Kidney tubule cell (primary cell): ENCODE results near the gene SPATA33.
A peak's percentile ranks its signal among the peaks of the same experiment; 100 is the strongest.
"Not testable (repeated sequence)": the region's sequence is repeated elsewhere in the genome, so short reads cannot be mapped to it uniquely, and the experiment has no call there.

Source experiments
- DNase-seq: peaks from one replicate; pipeline ENCODE4 v3.0.0-alpha.2; 2018; ENCODE audit warnings: low spot score

SPATA33 gene

DNA sequence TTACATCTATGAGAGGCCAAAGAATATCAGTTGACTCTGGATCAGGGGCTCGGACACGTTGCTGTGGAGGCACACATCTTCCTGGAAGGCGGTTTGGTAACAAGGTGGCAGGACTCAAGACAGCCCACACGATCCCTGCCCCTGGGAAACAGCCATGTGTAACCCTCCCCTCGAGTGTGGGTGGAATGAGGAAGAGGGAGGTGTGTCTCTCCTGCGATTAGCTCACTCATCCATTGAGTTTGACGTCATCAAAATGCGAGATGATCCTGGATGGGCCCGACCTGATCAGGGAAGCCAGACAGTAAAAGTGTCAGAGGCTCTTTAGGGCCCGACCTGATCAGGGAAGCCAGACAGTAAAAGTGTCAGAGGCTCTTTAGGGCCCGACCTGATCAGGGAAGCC lies 6.6 kb downstream of the SPATA33 start:
- DNase-seq, result not testable (repeated sequence)

DNA sequence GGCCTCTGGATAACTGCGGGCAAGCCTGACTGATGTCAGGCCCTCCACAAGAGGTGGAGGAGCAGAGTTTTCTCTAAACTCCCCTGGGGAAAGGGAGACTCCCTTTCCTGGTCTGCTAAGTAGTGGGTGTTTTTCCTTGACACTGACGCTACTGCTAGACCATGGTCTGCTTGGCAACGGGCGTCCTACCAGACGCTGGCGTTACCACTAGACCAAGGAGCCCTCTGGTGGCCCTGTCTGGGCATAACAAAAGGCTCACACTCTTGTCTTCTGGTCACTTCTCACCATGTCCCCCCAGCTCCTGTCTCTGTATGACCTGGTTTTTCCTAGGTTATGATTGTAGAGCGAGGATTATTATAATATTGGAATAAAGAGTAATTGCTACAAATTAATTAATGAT lies 9.4 kb downstream of the SPATA33 start:
- peak; percentile 26 for DNase-seq

DNA sequence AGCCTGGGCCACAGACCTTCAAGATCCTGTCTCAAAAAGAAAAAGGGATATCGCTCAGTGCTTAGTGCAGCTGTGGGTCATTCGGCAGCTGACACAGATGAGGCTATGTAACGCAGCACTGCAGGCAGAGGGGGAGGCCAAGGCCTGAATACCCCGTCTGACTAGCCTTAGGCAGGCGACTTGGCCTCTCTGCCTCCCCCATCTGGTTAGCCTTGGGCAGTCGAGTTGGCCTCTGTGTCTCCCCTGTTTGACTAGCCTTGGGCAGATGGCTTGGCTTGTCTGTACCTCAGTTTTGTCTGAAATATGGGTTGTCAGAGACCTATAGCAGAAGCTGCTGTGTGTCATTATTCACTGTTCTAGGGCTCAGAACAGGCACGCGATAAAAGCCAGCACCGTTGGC lies 10.0 kb downstream of the SPATA33 start:
- DNase-seq, result no peak

DNA sequence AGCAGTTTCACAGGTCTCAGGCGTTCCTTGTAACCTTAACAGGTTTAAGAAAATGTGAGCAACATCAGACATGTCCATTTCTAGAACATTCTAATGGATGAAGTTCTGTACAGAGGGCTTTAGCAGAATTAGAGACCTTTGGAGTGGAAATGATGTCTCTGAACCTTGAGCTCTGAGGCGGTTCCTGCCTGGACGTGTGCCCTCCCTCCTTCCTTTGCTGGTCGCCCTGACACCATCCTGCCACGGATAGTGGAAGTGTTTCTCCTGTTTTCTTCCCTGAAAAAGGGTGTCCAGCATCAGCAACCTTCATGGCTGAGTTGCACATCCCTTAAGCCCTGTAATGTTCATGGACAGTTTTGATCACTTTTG lies 11.1 kb downstream of the SPATA33 start:
- no peak for DNase-seq

DNA sequence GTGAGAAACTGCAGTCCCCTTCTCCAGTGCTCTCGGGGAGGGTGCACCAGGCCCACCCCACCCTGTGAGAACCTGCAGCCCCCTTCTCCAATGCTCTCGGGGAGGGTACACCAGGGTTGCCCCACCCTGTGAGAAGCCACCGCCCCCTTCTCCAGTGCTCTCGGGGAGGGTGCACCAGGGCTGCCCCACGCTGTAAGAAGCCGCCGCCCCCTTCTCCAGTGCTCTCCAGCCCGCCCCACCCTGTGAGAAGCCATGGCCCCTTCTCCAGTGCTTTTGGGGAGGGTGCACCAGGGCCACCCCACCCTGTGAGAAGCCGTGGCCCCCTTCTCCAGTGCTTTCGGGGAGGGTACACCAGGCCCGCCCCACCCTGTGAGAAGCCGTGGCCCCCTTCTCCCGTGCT lies 12.1 kb downstream of the SPATA33 start:
- no peak for DNase-seq

DNA sequence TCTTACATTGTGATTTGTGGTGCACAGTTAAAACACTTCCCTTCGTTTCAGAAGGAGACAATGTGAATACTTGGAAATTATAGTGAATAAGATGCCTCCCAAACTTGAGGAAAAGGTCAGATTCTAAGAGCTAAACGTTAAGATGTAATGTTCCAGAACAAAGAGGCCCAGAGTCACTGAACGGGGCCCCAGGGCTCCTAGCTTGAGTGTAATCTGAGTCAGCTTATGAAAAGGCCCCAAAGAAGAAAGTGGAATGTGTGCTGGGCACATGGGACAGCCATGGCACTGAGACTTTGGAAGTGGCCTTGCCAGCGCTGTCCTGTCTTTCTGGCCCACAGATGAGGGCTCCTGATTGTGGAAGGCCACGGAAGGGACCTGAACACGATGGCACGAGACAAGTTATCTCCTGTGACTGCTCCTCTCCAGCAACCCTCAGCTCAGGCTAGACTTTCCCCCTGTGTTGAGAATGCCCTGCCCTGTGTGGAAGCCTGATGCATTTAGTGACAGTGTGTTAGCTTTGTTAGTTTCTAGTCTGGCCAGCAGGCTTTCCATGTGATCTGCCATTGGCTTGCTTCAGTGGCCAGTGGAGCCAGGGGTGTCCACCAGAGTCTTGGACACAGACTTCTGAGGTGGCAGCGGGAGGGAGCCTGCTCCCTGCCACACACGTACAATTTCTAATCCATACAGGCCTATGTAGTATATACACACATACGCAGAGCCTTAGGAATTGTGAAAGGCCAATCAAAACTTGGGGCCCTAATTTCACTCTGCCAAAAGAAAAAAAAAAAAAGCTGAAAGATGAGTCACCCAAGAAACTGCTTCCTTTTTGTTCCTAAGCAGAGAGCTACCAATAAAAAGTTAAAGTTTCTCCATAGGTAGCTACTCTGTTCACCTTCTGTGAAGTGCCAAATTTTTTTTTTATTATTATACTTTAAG lies 13.1 kb downstream of the SPATA33 start:
- DNase-seq, result no peak

DNA sequence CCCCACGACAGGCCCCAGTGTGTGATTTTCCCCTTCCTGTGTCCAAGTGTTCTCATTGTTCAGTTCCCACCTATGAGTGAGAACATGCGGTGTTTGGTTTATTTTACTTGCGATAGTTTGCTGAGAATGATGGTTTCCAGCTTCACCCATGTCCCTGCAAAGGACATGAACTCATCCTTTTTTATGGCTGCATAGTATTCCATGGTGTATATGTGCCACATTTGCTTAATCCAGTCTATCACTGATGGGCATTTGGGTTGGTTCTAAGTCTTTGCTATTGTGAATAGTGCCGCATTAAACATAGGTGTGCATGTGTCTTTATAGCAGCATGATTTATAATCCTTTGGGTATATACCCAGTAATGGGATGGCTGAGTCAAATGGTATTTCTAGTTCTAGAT lies 13.9 kb downstream of the SPATA33 start:
- DNase-seq, result not testable (repeated sequence)

DNA sequence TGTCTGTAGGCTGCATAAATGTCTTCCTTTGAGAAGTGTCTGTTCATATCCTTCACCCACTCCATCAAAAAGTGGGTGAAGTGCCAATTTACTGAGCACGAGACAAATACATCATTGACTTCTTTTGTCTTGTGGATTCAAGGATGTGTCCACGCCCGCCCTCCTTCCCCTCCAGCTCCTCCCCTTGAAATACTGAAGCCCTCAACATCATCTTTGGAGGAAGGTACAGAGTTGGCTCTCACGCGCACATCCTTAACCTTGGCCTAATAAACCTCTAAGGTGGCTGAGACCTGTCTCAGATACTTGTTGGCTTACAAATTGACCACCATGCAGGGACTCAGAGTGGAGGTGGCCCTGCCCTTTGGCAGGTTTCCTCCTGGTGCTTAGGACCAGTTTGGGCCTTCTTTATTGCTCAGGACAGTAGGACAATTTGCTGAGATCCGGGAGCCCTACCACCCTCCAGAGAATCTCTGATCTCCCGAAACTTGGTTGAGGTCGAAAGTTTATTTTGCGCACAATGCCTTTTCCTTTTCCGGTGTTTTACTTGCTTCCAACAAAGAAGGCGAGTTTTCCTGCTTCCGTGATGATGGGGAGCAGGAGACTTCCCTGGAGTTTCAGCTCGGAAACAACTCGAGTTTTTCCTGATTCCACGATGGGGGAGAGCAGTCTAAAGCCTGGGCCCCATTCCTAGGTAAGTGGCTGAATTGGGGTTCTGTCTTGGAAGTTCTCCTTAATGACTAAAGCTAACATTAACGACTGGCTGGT lies 14.7 kb downstream of the SPATA33 start:
- no peak for DNase-seq

DNA sequence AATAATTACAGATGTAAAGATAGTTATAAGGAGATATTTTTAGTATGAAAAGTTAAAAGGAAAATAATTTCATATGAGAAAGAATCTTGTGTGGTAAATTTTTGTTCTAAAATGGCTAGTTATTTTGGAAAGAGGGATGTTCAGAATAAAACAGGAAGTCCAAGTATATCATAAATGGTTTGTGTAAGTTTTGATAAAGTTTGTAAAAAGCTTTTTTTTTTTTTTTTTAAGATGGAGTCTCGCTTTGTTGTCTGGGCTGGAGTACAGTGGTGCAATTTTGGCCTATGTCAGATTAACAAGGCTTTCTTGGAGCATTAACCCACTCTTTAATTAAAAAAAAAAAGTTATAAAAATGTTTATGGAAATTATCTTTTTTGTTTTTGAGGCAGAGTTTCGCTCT lies 20.6 kb downstream of the SPATA33 start:
- DNase-seq, result no peak

DNA sequence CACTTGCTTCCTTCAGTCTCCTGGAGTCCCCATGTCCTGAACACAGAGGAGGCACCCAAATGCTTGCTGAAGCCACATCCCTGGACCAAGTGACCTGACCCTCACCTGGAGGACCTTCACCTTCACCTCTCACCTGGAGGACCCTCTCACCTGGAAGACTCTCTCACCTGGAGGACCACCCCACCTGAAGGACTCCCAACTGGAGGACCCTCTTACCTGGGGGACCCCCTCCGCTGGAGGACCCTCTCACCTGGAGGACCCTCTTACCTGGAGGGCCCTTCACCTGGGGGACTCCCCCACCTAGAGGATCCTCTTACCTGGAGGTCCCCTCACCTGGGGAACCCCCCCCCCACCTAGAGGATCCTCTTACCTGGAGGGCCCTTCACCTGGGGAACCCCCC lies 28.3 kb downstream of the SPATA33 start:
- DNase-seq, result no peak

DNA sequence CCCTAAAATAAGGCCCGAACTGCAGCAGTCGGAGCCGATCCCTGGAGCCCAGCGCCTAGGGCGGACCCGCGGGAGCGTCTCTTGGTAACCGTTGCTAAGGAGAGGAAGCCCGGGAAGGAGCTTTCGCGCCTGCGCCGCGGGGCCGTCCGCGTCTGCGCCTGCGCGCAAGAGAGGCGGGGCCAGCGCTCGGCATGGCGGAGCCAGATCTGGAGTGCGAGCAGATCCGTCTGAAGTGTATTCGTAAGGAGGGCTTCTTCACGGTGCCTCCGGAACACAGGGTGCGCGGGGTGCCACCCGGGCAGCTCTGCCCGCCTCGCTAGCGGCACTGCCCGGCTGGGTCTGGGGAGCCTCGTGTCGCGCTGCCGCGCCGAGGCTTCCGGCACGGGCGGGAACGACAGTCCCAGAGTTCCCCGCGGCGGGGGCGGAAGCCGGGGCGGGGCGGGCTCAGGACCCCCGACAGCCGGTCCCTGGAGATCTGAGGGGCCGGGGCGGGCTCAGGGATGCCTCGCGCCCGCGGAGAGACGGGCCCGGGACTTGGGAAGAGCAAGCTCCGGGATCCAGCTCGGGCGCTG lies 29.0 kb downstream of the SPATA33 start, which contains the start of gene CDK10:
CDK10 (plus strand) TSS at position 170 of the 572 bp plus-strand sequence; CDS start at position 192, 22 bp downstream.
- DNase-seq, result peak; percentile 91

DNA sequence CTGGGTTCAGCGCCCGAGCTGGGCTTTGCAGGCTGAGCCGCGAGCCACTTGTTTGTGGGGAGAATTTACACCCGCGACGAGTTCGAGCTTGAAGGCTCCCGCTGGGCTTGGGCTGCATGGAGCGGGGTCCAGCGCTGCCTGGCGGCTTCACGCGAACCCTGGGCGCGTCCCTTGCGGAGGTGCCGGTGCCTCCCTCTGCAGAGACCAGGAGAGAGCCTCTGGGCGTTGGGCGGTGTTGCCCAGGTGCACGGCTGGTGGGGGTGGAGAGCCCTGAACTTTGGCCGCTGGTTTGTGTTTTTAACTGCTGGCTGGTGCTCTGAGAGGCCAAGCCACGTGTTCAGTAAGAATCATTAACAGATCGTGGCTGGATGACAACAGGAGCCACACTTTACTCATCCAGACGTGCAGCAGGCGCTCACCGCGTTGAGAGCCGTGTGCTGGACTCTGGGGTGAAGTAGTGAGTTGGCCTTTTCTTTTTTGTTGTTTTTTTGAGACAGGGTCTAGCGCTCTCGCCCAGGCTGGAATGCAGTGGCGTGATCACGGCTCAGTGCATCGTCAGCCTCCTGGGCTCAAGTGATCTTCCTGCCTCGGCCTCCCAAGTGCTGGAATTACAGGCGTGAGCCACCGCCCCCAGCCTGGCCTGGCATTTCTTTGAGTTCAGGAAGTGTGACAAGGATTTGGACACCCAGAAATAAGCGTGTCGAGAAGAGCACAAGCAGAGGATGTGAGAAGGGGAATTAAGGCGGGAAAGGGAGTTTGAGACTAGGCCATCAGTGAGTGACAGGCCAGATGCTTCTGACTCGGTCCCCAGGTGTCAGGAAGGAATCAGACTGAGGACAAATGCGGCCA lies 29.7 kb downstream of the SPATA33 start:
- DNase-seq, result peak; percentile 96

DNA sequence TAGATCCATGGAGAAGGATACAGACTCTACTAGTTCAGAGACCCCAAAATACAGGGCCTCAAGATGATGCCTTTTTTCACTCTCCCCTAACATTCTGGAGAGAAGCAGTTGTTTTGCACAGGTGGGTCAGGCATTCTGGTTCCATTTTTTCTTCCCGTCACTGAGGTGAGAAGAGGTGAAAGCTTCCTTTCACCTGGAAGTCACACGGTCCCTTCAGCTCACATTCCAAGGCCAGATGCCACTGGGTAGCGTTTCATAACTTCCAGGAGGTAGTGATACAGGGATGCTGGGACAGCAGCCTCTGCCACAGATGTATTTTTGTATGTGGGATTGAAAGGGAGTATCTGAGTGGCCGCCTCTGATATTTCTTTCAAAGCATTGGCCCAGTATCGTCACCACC lies 30.8 kb downstream of the SPATA33 start:
- DNase-seq, result no peak

DNA sequence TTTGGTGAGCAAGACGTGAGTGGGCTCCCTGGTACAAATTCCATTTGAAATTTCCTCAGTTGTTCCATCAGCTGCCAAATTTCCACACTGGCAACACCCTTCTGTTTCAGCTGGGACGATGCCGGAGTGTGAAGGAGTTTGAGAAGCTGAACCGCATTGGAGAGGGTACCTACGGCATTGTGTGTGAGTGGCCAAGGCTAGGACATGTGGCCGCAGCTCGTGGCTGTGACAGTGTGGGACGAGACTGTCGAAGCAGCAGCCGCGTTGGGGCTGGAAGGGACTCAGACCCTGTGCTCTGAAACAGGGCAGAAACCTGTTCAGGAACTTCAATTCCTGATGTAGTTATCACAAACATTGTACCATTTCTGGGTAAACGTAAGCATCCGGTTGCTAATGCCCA lies 31.5 kb downstream of the SPATA33 start:
- DNase-seq, result no peak

DNA sequence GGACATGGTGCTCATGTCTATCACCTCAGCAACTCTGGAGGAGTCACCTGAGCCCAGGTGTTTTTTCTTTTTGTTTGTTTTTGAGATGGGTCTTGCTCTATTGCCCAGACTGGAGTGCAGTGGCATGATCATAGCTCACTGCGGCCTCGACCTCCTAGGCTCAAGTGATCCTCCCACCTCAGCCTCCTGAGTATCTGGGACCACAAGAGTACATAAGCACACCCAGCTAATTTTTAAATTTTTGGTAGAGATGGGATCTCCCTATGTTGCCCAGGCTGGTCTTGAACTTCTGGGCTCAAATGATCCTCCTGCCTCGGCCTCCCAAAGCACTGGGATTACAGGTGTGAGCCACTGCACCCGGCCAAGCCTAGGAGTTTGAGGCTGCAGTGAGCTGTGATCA lies 32.0 kb downstream of the SPATA33 start:
- DNase-seq, result not testable (repeated sequence)

DNA sequence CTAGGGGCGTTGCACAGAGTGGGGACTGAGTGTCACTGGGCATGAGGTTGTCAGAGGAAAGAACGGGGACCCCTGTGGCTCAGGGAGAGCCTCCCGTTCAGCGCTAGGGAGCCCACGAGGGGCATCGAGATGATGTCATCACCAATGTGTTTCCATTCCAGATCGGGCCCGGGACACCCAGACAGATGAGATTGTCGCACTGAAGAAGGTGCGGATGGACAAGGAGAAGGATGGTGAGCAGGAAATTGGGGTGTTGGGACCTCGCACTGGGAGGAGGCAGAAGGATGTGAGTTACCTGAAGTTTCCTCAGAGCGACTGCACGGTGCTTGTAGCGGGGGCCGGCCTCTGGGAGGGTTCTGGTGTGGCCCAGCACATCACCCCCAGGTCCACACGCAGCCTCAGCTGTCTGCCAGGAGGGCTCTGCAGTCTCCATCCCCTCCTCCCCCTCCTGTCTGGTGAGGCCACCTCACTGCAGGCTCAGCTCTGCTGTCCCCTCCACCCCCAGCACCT lies 32.8 kb downstream of the SPATA33 start:
- DNase-seq, result no peak

DNA sequence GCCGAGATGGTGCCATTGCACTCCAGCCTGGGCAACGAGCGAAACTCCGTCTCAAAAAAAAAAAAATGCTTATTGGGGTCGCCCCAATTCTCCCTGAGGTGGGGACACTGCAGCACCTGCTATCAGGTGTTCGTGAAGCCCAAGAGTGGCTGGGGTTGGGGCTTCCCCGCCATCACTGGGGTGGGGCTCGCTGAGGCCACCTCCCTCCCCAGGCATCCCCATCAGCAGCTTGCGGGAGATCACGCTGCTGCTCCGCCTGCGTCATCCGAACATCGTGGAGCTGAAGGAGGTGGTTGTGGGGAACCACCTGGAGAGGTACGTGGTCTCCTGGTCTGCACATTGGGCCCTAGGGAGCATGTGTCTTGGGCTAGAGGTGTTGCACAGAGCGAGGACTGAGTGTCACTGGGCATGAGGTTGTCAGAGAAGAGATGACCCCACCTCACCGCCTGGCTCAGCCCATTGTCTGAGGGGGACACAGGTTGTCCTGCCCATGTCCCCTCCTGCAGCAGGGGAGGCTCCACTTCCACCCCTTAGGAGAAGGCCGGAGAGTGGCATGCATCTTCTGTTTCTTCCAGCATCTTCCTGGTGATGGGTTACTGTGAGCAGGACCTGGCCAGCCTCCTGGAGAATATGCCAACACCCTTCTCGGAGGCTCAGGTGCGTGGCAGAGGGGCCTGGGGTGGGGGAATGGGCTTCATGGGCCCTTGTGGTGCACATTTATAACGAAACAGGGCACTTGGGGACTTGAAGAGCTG lies 33.8 kb downstream of the SPATA33 start:
- no peak for DNase-seq

DNA sequence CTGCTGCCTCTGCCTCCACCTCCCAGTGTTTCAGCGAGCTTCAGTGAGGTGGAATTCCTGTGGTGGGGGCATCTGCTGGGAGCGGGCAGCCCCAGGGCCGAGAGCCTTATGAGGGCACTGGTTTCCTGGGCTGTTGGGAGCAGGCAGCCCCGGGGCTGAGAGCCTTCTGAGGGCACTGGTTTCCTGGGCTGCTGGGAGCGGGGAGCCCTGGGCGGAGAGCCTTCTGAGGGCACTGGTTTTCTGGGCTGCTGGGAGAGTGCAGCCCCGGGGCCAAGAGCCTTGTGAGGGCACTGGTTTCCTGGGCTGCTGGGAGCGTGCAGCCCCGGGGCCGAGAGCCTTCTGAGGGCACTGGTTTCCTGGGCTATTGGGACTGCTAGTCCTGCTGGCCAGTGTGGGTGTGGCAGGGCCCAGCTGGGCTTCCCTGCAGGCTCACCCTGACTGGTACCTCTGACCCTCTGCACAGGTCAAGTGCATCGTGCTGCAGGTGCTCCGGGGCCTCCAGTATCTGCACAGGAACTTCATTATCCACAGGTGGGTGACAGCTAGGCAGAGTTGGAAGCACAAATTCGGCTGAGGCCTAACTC lies 34.4 kb downstream of the SPATA33 start:
- DNase-seq, result no peak

DNA sequence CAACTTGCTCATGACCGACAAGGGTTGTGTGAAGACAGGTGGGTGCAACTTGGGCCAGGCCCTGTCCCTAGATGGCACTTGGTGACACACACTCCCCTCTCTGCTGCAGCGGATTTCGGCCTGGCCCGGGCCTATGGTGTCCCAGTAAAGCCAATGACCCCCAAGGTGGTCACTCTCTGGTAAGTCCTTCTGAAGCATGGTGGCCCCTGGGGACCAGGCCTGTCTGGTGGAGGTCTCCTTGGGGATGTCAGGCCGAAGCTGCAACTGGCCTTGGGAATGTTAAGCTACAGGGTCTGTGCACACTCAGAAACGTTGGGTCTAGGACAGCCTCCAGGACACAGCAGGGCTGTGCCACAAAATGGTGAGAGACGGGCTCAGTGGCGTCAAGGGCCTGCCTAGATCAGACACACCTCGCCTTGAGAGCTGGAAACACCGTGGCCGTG lies 35.7 kb downstream of the SPATA33 start:
- no peak for DNase-seq
